Measurements from ENCODE around the gene SVOPL. TPM values are rescaled to one million over a fixed set of nuclear protein-coding genes. Genes with fewer than 3 reads are reported as not detected.

The SVOPL gene
- total and polyA plus RNA-seq, 2 experiments from 2014 or later, result 0.95 to 1.1 TPM

DNA sequence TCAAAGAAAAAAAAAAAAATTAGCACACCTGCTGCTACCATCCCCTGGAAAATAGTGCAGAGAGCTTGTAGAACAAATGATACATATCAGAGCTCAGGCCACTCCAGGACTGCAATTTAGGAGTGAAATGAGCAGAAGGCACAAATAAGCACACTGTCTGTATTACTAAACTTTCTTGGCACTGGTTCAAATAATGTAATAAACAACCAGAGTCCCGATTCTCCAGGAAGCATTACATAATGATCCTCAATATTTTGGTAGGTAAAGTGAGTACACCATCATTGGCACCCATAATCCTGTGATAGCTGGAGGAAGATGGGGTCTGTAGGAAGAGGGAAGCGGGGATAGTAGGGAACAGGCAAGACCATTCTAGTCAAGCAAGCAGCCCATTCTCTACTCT, 74.3 kb downstream of the SVOPL start:
- 76% methylated on average over 2 of the region's 2 CpGs for WGBS (ENCODE audit: low lambda C conversion rate, missing lambda C conversion rate)
- no peak for TF ChIP-seq EZH2 (IDR thresholded peaks at IDR 0.05; ENCODE audit: borderline replicate concordance)
- TF ChIP-seq EZH2phosphoT487 (IDR thresholded peaks at IDR 0.05; ENCODE audit: low read depth, severe bottlenecking, unreplicated experiment), result no peak
- TF ChIP-seq, protein P1, sequence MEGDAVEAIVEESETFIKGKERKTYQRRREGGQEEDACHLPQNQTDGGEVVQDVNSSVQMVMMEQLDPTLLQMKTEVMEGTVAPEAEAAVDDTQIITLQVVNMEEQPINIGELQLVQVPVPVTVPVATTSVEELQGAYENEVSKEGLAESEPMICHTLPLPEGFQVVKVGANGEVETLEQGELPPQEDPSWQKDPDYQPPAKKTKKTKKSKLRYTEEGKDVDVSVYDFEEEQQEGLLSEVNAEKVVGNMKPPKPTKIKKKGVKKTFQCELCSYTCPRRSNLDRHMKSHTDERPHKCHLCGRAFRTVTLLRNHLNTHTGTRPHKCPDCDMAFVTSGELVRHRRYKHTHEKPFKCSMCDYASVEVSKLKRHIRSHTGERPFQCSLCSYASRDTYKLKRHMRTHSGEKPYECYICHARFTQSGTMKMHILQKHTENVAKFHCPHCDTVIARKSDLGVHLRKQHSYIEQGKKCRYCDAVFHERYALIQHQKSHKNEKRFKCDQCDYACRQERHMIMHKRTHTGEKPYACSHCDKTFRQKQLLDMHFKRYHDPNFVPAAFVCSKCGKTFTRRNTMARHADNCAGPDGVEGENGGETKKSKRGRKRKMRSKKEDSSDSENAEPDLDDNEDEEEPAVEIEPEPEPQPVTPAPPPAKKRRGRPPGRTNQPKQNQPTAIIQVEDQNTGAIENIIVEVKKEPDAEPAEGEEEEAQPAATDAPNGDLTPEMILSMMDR (IDR thresholded peaks at IDR 0.05; ENCODE audit: poor library complexity), result no peak
- no peaks in the 10 kb centered on the region for H3K79me2 ChIP-seq
- H3K27ac ChIP-seq, result no peak overlapping the region
- DNase-seq (ENCODE audit: low spot score), result no peak
- H4K20me1 ChIP-seq (ENCODE audit: insufficient read depth, poor library complexity, severe bottlenecking), result no peaks in the 10 kb centered on the region
- no peak overlapping the region for H3K4me3 ChIP-seq
- H3K9me2 ChIP-seq (replicated peaks; ENCODE audit: insufficient read depth), result no peaks in the 10 kb centered on the region
- H3K36me3 ChIP-seq (replicated peaks; ENCODE audit: insufficient read depth, low read depth), result no peaks in the 10 kb centered on the region
- no peaks in the 10 kb centered on the region for H3K27me3 ChIP-seq
- H3K4me2 ChIP-seq, result no peak overlapping the region
- H3K9me3 ChIP-seq (ENCODE audit: low read depth), result no peaks in the 10 kb centered on the region
- no peak overlapping the region for H2AFZ ChIP-seq
- H3K4me1 ChIP-seq (ENCODE audit: insufficient read depth), result no peaks in the 10 kb centered on the region

DNA sequence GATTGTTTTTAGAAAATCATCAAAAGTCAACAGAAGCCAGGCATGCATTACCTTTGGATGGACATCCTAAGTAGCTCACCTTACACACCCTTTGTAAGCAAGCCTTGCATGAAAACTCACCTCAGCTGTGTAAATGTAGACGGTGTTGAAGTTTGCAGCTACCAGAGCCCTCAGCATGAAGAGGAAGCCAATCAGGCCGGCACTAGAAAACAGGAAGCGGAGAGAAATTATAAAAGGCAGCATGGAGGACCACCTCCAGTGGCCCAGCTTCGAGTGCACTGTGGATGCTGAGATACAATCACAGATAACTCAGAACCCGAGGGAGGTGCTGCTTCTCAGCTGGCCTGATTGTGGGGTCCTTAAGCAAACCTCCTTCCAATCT, 75.3 kb downstream of the SVOPL start:
- Histone ChIP-seq H3K4me3 (no peak overlapping the region), H3K4me1 (ENCODE audit: insufficient read depth) (no peaks in the 10 kb centered on the region), H2AFZ (no peak overlapping the region), H3K36me3 (replicated peaks; ENCODE audit: insufficient read depth, low read depth) (no peaks in the 10 kb centered on the region), H3K4me2 (no peak overlapping the region), H3K27me3 (no peaks in the 10 kb centered on the region), H4K20me1 (ENCODE audit: insufficient read depth, poor library complexity, severe bottlenecking) (no peaks in the 10 kb centered on the region), H3K79me2 (no peaks in the 10 kb centered on the region), H3K9me2 (replicated peaks; ENCODE audit: insufficient read depth) (no peaks in the 10 kb centered on the region), H3K9me3 (ENCODE audit: low read depth) (no peaks in the 10 kb centered on the region), H3K27ac (no peak overlapping the region)
- TF ChIP-seq EZH2phosphoT487 (IDR thresholded peaks at IDR 0.05; ENCODE audit: low read depth, severe bottlenecking, unreplicated experiment) (no peak), EZH2 (IDR thresholded peaks at IDR 0.05; ENCODE audit: borderline replicate concordance) (no peak)
- TF ChIP-seq, protein P1 (IDR thresholded peaks at IDR 0.05; ENCODE audit: poor library complexity), result no peak
- DNase-seq (ENCODE audit: low spot score), result no peak
- WGBS (ENCODE audit: low lambda C conversion rate, missing lambda C conversion rate), result 68% methylated on average over 5 of the region's 5 CpGs

DNA sequence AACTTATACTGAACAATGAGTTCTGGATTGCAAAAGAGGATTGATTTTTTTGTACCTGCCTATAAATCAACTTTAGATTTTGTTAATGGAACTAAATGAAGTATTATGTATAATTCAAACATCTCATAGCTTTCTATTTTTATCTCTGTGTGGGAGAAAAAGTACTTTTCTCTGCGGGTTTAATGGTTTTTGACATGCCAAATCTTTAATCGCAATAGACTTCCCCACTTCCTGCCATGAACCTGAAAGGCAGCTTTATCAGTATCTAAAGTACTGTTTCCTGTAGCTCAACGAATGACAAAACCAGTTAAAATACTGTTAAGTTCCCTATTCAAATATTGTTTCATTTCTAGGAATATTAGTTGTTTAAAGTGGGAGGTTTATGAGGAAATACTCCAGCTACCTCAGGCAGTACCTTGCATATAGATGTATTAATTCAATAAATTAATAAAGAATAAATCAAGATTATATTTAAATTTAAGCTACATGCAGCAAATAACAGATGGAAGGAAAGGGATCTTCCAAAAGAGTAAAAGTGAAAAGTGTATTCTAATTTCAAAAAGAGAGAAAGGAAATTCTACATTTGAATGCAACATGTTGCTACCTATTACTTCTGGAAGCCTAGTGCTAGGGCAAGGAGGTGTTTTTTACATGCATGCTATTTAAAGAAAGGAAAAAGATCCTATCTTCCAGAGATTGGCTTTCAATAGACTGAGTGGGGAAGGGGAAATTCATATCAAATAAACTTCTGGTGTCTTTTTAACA, 75.9 kb downstream of the SVOPL start:
- TF ChIP-seq EZH2 (IDR thresholded peaks at IDR 0.05; ENCODE audit: borderline replicate concordance) (no peak), EZH2phosphoT487 (IDR thresholded peaks at IDR 0.05; ENCODE audit: low read depth, severe bottlenecking, unreplicated experiment) (no peak)
- TF ChIP-seq, protein P1 (IDR thresholded peaks at IDR 0.05; ENCODE audit: poor library complexity), result no peak
- no peaks in the 10 kb centered on the region for H3K9me3 ChIP-seq (ENCODE audit: low read depth)
- 43% methylated on average over 3 of the region's 3 CpGs for WGBS (ENCODE audit: low lambda C conversion rate, missing lambda C conversion rate)
- no peak overlapping the region for H2AFZ ChIP-seq
- no peaks in the 10 kb centered on the region for H4K20me1 ChIP-seq (ENCODE audit: insufficient read depth, poor library complexity, severe bottlenecking)
- H3K4me1 ChIP-seq (ENCODE audit: insufficient read depth), result no peaks in the 10 kb centered on the region
- H3K27ac ChIP-seq, result no peak overlapping the region
- no peak overlapping the region for H3K4me3 ChIP-seq
- H3K36me3 ChIP-seq (replicated peaks; ENCODE audit: insufficient read depth, low read depth), result no peaks in the 10 kb centered on the region
- no peaks in the 10 kb centered on the region for H3K27me3 ChIP-seq
- no peak for DNase-seq (ENCODE audit: low spot score)
- no peaks in the 10 kb centered on the region for H3K79me2 ChIP-seq
- no peaks in the 10 kb centered on the region for H3K9me2 ChIP-seq (replicated peaks; ENCODE audit: insufficient read depth)
- no peak overlapping the region for H3K4me2 ChIP-seq

Data from hepatocyte (in vitro differentiated cells).